ENCODE measurements around the gene IFT20.

IFT20 gene

GRCh38 chr17:28335959-28336871, 943 bp upstream of the IFT20 start (continued):
- TF ChIP-seq ZNF394 (tag by site-specific recombination; IDR thresholded peaks at IDR 0.05; ENCODE audit: borderline replicate concordance), result peak; percentile 48; the same call in 1 of the 2 replicates
- TF ChIP-seq ZNF501 (tag by site-specific recombination; IDR thresholded peaks at IDR 0.05), result 0 out of 2 replicates have a peak, but pooled peaks have one; percentile 43
- TF ChIP-seq ZNF324 (tag by site-specific recombination; IDR thresholded peaks at IDR 0.05), result 0 out of 2 replicates have a peak, but pooled peaks have one; percentile 15
- TF ChIP-seq ZNF580 (tag by site-specific recombination; IDR thresholded peaks at IDR 0.05), result no peak
- no peak for TF ChIP-seq ZNF391 (tag by site-specific recombination; IDR thresholded peaks at IDR 0.05; ENCODE audit: borderline replicate concordance, low read depth)
- TF ChIP-seq ZBTB7A (tag by site-specific recombination; IDR thresholded peaks at IDR 0.05; ENCODE audit: low read depth), result no peak
- TF ChIP-seq ZNF157 (tag by site-specific recombination; IDR thresholded peaks at IDR 0.05), result 0 out of 2 replicates have a peak, but pooled peaks have one; percentile 32
- peak; percentile 68; the same call in 1 of the 2 replicates for TF ChIP-seq ZBTB20 (tag by site-specific recombination; IDR thresholded peaks at IDR 0.05)
- TF ChIP-seq ZBTB17 (tag by site-specific recombination; IDR thresholded peaks at IDR 0.05), result peak; percentile 87
- TF ChIP-seq ZBTB8A (tag by site-specific recombination; IDR thresholded peaks at IDR 0.05), result peak; percentile 36; the same call in 1 of the 2 replicates
- no peak; the same call in 1 of the 2 replicates for TF ChIP-seq KLF16 (tag by site-specific recombination; IDR thresholded peaks at IDR 0.05)
- no peak for TF ChIP-seq ZSCAN5A (tag by site-specific recombination; IDR thresholded peaks at IDR 0.05)
- TF ChIP-seq KLF9 (tag by site-specific recombination; IDR thresholded peaks at IDR 0.05; ENCODE audit: low read depth), result peak; percentile 51; the same call in 1 of the 2 replicates
- 0 out of 2 replicates have a peak, but pooled peaks have one; percentile 50 for TF ChIP-seq ZNF146 (tag by site-specific recombination; IDR thresholded peaks at IDR 0.05)
- TF ChIP-seq ZNF37A (tag by site-specific recombination; IDR thresholded peaks at IDR 0.05), result no peak
- no peak for TF ChIP-seq ZNF521 (tag by site-specific recombination; IDR thresholded peaks at IDR 0.05)
- no peak for TF ChIP-seq ZNF518A (tag by site-specific recombination; conservative IDR thresholded peaks at IDR 0.05; ENCODE audit: low read depth)
- TF ChIP-seq ZNF48 (tag by site-specific recombination; IDR thresholded peaks at IDR 0.05), result no peak
- TF ChIP-seq ZFHX2 (tag by site-specific recombination; conservative IDR thresholded peaks at IDR 0.05), result peak; percentile 91
- TF ChIP-seq ZNF670 (tag by site-specific recombination; IDR thresholded peaks at IDR 0.05; ENCODE audit: low read depth), result no peak
- TF ChIP-seq ZNF629 (tag by site-specific recombination; IDR thresholded peaks at IDR 0.05), result peak; percentile 96
- TF ChIP-seq ZNF660 (tag by site-specific recombination; IDR thresholded peaks at IDR 0.05), result peak; percentile 84
- TF ChIP-seq GLIS1 (tag by site-specific recombination; IDR thresholded peaks at IDR 0.05), result peak; percentile 81
- no peak for TF ChIP-seq ZNF704 (tag by site-specific recombination; IDR thresholded peaks at IDR 0.05)
- TF ChIP-seq ZNF175 (tag by site-specific recombination; IDR thresholded peaks at IDR 0.05), result no peak
- peak; percentile 70; the same call in 1 of the 2 replicates for TF ChIP-seq BCL6B (tag by site-specific recombination; IDR thresholded peaks at IDR 0.05)
- peak; percentile 36; the same call in 1 of the 2 replicates for TF ChIP-seq MYNN (tag by site-specific recombination; IDR thresholded peaks at IDR 0.05; ENCODE audit: borderline replicate concordance)
- peak; percentile 63; the same call in 1 of the 2 replicates for TF ChIP-seq SP7 (tag by site-specific recombination; IDR thresholded peaks at IDR 0.05)
- peak; percentile 88 for TF ChIP-seq PRDM1 (tag by site-specific recombination; IDR thresholded peaks at IDR 0.05)

Data from HEK293 (cell line).